ENCODE results near the gene MINDY3.

- TF ChIP-seq GATA2 (IDR thresholded peaks at IDR 0.05; ENCODE audit: low read depth, low read length) (no peak), GATA3 (IDR thresholded peaks at IDR 0.05; ENCODE audit: low read depth, low read length) (no peak)
Measured at GRCh38 chr10:15849316-15849715, 11.0 kb downstream of the MINDY3 start.

All from SH-SY5Y (cell line).